NCI-H146 treated with DMSO at 0.1 percent for 48 hours (cell line): Measurements from ENCODE around the gene LFNG.
A peak's percentile ranks its signal among the peaks of the same experiment; 100 is the strongest.
"Not testable (repeated sequence)": the region's sequence is repeated elsewhere in the genome, so short reads cannot be mapped to it uniquely, and the experiment has no call there.

Source experiments
- DNase-seq: peaks from one replicate; lab custom pipeline; 2025; ENCODE audit not compliant: unreplicated experiment; lab: John Stamatoyannopoulos, UW

LFNG gene

DNA sequence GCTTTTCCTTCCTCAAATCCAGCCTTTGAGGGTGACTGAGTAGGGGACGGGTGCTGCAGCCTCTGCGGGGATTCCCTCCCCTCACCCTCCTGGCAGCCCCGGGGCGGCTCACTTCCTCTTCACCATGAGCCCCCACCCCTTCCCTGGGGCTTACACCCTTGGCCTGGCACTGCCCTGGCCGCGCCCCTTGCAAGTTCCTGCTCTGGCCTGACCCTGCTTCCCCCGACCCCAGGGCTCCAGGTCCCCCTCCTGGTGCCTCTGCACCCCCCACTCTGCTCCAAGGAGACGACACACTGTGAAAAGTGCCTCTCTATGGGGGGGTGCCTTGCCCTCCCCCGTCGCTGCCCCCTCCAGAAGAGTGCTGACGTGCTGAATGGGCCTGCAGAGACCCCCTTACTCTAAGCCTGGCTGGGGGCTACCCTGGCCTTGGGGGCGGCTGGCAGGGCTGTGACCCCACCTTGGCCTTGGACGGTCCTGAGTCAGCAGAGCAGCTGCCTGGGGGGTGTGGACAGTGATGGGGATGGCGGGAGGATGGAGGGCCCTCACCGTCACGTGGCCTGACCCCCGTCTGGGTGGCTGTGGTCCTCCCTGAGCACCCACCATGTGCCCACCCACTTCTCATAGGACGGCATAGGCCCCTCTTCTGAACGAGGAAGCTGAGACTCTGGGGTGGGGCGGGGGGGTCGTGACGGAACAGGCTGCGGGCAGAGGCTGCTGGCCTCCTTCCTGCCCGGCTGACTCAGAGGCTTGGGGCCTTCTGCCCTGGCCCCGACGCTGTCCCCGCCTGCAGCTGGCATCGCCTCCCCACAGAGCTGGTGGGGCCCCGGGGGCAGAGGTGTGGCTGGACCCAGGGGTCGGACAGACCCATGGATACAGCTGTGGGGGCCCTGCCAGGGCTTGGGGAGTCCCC lies 9.8 kb downstream of the LFNG start:
- no peak for DNase-seq

DNA sequence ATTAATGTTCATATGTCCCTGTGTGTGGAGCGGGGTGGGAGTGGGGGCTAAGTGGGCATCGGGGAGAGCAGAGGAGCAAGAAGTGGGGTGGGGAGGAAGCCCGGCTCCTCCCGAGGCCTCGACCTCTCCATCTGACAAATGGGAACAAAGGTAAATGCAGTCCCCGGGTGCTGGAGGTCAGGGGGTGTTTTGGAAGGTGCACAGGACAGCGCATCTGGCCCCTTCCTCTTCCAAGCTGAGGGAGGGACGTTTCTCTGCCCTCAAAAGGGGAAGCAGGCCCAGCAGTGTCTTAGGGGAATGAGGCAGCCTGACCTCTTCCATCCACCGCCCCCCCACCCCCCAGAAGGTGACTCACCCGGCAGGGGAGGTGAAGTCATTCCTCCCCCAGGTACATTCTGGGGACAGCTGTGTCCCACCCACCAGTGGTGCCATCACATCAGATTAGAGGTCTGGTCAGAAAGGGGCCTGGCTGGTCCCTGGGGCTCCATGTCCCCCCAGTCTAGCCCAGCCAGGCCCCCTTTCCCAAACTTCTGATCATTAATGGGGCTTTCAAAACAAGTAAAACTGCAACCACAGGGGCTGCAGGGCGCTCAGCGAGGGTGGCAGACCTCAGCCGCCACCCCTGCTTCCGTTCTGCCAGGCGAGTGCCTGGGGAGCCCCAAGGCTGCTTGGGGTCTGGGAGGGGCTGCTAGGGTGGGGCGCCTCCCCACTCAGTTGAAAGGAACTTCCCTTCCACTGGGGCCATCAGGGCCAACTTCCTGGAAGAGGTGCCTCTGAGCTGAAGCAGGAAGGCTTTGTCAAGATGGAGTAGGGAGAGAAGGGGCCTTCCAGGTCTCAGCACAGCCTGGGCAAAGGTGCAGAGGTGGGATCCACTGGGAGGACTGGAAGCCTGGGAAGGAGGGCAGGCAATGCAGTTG lies 10.8 kb downstream of the LFNG start:
- DNase-seq = no peak

DNA sequence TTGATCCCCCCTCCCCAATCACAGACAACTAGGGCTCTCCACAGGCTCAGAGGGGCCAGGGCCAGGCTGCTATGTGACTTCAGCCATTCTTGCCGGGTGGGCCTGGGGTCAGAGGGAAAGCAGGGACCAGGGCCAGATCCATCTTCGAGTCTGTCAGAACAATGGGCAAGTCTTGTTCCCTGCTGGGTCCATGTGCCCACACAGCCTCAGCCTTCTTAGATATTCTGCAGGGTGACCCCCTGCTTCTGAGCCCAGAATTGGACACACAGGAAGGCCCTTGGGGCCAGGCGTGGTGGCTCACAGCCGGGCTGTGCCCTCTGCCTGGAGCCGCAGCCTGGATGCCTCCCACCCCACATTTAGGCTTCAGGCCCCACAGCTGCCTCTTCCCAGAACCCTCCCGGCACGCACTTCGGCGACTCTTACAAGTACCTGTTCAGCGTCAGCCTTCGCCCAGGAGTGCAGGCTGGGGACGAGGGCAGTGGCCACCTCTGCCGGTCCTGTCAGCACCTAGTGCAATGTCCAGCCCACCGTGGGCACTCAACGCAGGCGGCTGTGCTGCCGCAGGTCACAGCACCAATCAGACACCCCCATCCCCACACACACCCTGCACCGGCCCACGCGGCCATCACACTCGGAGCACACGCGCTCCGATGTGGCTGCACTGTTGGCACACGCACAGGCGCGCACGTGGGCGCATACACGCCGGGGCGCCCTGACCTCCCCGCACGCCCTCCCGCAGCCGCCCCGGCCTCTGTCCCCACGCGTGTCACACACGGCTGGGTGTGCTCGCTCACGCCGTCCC lies 11.6 kb downstream of the LFNG start:
- DNase-seq = not testable (repeated sequence)

DNA sequence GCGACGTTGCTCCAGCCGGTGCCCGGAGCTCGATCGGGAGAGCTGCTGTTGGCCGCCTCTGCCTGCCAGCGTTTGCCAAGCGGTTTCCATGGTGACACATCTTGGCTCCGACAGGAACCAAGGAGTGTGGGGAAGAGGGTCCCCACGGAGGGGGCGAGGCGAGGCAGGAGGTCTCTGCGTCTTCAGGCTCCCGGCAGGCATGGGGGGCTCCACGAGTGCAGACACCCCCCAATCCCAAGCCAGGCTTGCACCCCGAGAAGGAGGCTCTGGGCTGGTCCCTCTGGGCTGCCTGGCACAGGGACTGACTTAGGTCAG lies 12.2 kb downstream of the LFNG start:
- DNase-seq = not testable (repeated sequence)

DNA sequence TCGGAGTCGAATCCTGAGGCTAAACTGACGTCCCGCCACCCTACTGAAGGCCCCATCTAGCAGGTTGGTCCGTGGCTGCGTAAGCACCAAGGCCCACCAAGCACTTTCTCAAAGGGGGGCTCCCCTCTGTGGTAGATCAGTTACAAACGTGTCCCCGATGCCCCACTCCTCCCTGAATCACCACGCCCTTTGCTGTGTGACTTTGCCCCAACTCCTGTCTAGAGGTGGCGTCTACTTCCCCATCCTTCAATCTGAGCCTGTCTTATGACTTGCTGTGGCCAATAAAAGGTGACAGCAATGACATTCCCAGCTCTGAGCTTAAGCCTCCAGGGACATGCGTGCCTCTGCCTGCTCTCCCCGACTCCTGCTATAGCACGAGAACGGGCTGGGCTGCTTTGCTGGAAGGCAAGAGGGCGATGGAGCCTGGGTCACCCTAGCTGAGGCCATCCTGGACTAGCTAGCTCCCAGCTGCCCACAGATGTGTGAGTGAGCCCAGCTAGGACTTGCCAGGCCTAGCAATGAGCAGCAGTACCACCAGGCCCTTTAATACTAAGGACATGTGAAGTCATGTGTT lies 12.7 kb downstream of the LFNG start:
- DNase-seq = not testable (repeated sequence)

DNA sequence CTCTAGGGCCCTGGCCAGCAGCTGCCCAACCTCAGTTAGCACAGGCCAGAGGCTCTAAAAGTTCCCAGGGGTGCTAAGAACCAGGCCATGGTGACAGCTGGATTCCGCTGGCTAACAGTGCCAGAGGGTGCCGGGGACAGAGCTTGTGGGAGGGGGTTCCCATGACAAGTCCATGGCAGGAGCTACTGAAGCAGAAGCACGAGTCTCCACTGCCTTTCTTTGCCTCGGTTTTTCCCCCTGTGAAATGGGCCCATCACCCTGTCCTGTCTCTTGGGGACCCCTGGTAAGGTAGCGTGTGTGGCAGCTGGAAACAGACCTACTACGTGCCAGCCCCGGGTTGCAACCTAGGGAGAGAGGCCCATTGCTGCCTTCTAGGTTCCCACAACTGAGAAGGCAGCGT lies 13.2 kb downstream of the LFNG start:
- not testable (repeated sequence) for DNase-seq

DNA sequence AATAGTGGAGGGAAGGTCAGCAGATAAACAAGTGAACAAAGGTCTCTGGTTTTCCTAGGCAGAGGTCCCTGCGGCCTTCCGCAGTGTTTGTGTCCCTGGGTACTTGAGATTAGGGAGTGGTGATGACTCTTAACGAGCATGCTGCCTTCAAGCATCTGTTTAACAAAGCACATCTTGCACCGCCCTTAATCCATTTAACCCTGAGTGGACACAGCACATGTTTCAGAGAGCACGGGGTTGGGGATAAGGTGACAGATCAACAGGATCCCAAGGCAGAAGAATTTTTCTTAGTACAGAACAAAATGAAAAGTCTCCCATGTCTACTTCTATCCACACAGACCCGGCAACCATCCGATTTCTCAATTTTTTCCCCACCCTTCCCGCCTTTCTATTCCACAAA lies 14.0 kb downstream of the LFNG start:
- DNase-seq = not testable (repeated sequence)

DNA sequence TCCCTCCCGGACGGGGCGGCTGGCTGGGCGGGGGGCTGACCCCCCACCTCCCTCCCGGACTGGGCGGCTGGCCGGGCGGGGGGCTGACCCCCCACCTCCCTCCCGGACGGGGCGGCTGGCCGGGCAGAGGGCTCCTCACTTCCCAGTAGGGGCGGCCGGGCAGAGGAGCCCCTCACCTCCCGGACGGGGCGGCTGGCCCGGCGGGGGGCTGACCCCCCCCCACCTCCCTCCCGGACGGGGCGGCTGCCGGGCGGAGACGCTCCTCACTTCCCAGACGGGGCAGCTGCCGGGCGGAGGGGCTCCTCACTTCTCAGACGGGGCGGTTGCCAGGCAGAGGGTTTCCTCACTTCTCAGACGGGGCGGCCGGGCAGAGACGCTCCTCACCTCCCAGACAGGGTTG lies 14.6 kb downstream of the LFNG start:
- DNase-seq = not testable (repeated sequence)

DNA sequence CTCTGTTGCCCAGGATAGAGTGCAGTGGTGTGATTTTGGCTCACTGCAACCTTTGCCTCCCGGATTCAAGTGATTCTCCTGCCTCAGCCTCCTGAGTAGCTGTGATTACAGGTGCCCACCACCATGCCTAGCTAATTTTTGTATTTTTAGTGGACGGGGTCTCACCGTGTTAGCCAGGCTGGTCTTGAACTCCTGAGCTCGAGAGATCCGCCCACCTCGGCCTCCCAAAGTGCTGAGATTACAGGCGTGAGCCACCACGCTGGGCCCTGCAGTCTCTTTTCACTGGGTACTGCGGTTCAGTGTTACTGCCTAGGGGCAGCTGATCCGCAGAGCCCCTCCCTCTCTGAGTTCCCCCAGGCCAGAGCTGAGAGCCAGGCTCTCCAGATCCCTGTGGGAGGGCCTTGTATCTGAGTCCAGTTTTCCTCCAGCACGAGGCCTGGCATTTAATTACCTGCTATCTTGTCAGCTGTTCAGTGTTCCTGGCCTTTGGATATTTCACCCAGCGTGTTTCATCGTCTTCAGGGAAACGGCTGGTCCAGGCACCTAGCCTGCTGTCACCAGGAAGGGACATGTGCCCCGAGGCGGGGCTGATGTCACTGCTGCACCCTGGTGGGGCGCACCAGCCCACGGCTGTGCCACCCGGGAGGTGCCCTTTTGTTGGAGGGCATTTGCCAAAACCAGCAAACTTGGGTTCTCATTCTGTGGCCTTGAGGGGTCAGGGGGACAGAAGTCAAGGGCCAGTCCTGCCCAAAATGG lies 16.5 kb downstream of the LFNG start:
- DNase-seq = peak; percentile 25

DNA sequence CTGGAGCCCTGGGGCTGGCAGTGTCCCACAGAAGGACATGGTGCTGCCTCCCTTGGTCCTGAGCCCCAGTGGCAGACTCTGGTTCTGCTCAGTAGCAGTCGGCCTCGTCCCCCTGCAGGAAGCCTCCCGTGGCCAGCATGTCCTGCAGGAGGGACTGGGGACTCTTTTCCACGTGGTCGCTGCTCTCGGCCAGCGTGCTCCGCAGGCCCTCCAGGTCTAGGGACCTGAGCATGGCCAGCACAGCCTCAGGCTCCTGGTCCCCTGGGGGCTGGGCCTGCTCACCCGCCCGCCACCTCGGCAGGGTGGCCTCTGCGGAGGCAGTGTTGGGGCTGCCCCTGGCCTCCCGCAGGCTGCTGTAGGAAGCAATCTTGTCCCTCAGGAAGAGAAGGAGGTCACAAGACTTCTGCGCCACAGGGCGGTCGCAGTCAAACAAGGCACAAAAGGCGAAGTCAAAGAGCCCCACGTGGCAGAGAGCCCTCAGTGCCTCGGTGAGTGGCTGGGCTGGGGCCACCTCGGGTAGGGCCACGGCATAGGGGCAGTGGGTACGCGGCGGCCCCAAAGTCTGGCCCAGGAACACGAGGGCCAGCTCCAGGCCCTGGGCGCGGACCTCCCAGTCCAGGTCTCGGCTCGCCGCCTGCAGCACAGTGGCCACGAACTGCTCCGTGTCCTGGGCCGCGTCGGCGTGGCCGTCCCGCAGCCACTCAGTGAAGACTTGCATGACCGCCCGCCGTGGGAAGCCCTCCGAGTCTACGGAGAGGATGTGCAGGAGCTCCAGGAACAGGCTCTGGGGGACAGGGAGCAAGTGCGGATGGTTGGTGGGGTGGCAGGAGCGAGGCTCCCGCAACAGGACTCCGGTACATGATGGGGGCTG lies 18.6 kb downstream of the LFNG start:
- no peak for DNase-seq

DNA sequence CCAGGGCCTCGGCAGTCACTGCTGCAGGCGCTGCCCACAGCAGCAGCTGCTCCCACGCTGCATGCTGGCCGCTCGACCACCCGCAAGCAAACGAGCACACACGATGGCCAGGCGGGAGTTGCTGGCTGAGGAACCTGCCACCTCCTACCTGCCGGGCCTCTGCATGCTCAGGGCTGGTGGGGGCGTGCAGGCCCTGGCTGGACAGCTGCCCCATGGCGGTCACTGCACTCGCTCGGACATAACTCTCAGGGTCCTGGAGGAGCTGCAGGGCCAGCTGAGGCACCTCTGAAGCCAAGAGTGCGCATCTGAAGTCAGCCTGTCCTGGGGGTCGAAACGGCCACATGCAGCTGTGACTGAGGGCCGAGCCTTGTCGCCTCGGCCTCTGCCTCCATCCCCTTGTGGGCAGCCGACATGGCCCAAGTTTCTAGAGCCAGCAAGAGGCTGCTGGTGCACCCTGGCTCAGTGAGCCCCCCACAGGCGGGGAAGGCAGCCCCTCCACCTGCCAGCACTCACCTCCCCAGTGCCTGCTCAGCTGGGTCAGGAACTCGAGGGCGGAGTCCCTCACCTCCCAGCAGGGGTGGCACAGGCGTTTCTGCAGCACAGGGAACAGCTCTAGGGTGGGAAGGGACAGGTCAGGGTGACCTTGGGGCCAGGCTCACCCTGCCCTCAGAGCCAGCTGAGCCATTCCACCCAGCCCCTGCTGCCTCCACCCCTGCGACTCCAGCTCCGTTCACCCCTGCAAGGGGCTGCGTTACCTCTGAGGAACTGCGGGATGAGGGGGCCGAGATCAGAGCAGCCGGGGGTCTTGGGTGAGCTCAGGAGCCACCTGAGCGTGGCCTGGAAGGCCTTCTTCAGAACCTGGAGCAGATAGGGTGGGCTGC lies 19.7 kb downstream of the LFNG start:
- no peak for DNase-seq

DNA sequence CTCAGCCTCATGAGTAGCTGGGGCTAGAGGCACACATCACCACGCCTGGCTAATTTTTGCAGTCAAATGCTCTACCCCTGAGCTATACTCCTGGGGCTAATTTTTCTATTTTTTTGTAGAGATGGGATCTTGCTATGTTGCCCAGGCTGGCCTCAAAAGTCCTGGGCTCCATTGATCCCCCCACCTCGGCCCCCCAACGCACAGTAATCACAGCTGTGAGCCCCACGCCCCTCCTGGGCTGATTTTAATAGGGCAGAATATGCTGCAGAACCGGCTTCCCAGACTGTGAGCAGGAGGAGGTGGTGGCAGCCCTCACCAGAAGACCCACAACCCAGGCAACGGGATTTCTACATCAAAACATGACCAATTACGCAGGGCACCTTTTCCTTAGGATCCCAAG lies 20.6 kb downstream of the LFNG start:
- DNase-seq = no peak

DNA sequence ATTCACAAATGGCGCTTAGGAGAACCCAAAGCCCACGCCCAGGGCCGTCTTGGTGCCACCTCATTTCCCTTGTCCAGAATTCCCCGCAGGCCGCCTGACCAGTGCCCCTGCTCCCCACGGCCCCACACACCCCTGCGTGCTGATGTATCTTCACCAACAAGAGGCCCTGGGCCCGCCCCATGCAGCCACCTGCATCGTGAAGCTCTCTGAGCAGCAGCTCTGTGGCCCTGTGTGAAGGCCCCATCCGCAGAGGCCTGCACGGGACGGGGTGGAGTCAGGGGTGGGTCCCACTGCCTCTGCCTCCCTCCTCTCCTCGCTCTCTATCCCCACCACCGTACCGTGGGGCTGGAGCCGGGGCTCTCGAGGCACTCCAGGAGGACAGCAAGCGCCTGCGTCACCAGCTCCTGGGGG lies 21.1 kb downstream of the LFNG start:
- no peak for DNase-seq

DNA sequence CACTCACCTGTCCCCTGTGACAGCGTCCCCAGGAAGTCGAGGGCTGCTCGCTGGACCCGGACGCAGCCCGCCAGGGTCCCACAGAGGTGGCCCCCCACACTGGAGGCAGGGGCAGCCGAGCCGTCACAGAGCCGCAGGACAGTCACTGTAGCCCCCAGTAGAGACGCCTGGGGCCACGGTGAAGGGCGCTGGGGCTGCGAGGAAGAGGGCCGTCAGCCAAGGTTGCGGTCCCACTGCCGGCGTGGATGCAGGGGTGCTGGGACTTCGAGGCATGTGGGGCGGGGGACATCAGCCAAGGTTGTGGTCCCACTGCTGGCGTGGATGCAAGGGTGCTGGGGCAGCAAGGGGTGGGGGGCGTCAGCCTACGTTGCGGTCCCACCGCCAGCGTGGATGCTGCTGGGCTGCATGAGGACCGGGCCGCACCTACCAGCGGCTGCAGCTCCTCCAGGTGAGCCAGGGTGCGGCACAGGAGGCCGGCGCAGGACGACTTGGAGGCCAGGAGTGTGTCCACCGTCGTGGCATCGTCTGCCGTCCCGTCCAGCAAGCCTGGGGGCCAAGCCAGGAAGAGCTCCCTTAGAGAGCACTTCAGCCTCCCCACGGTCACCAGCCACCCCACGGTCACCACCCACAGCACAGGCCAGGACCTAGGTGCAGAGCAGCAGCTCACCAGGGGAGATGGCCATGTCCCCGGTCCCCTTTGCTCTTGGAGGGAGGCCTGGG lies 21.9 kb downstream of the LFNG start:
- no peak for DNase-seq

DNA sequence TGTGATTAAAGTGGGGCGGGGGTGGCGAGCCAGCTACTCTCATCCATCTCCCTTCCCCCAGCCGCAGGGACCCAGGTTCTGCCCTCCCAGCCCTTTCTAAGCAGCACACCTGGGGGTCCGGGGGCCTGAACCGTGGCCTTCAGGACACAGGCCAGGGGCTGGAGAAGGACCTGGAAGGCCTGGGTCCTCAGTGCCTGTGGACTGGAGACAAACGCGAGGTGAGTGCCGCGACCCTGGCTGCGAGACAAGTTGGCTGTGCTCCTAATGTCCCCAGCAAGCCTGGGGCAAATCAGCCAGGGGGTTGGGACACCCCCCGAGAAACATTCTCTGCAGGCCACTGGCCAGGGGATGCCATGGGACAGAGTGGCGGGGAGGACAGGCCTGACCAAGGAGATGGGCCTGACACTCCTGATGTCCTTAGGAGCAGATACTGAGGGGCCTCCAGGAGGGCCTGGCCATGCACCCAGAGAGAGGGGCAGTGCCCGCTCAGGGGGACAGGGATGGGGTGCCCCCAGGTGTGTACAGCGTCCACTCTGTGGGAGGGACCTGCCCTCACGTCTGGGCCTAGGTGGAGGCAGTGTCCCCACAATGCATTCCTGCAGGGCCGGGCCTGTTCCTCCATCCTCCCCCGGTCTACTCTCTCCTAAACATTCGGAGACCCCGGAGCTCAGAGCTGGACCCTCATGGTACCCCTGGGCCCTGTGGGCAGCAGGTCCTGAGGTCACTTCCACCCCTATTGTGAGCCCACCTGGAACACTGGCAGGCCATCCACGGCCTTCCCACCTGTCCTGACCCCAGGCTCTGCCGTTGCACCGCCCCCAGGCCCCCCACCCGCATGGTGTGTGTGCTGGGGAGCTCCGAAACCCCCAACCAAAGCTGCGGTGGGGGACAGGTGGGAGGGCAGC lies 22.7 kb downstream of the LFNG start:
- DNase-seq = no peak
